GM19438 (cell line): ENCODE measurements around the gene CHIA.
A peak's percentile ranks its signal among the peaks of the same experiment; 100 is the strongest.
"Not testable (repeated sequence)": the region's sequence is repeated elsewhere in the genome, so short reads cannot be mapped to it uniquely, and the experiment has no call there.

Experiments used
- ATAC-seq: cut with Tn5 transposase; IDR thresholded peaks from one replicate; pipeline ENCODE4 v1.9.1; 2021; ENCODE audit warnings: low read depth; ENCODE audit not compliant: unreplicated experiment

The CHIA gene

GRCh38 chr1:111283838-111284237, 6.8 kb upstream of the CHIA start:
- ATAC-seq: no peak

GRCh38 chr1:111285879-111286278, 4.8 kb upstream of the CHIA start:
- no peak for ATAC-seq

GRCh38 chr1:111286912-111287311, 3.7 kb upstream of the CHIA start:
- no peak for ATAC-seq

DNA sequence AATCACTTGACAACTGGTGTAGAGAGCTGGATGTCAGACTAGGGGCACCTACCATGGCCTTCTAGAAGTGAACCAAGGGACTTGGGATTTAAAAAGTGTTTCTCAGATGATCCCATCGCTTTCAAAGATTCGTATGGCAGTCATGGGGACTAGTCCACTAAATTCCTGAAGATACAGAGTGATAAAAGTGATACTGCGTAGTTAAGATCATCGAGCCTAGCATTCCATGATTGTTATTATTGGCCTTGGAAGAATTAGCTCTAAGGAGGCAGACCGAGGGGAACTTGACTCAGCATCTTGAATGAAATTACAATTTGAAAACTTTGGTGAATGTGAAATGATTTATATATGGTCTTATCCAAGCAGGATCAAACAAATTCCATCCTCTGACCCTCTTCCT, 1.3 kb upstream of the CHIA start:
- ATAC-seq: no peak

GRCh38 chr1:111290104-111290503, 547 bp upstream of the CHIA start:
- no peak for ATAC-seq

DNA sequence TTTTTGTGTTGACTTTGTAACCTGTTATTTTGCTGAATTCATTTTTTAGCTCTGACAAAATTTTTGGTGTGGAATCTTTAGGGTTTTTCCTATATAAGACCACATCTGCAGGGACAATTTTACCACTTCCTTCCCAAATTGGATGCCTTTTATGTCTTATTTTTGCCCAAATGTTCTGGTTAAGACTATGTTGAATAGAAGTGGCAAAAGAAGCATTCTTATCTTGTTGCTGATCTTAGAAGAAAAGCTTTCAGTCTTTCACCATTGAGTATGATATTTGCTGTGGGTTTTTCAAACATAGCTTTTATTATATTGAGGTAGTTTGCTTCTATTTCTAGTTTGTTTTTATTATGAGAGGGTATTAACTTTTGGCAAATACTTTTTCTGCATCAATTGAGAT, 3.7 kb downstream of the CHIA start:
- ATAC-seq: no peak

- ATAC-seq: no peak
These were observed 11.7 kb downstream of the CHIA start for GRCh38 chr1:111302374-111302773.

GRCh38 chr1:111309690-111310089, 19.0 kb downstream of the CHIA start:
- ATAC-seq: no peak

GRCh38 chr1:111318523-111318922, 27.9 kb downstream of the CHIA start:
- ATAC-seq: no peak

DNA sequence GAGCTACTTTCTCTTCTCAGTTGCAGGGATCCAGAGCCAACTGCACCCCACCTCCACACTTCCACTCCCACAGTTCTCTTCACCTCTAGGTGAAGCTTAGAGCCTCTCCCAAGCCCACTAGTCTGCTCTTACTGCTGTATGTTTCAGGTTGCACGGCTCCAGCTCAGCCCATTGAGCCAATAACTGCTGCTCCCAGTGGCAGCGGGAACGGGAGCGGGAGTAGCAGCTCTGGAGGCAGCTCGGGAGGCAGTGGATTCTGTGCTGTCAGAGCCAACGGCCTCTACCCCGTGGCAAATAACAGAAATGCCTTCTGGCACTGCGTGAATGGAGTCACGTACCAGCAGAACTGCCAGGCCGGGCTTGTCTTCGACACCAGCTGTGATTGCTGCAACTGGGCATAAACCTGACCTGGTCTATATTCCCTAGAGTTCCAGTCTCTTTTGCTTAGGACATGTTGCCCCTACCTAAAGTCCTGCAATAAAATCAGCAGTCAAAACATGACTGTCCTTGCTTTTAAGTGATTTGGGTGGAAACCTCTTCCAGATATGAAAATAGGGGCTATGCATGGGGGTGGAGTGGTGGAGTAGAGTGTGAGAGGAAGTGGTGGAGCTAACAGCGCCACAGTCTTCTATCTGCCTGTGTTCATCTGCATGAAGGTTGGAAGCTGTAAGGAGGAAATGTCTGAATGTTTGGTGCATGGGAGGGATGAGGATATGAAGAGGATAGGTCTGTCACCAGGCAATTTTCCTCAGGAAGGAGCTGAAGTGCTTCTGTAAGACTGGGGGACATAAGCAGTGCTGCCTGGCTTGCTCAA, 29.6 kb downstream of the CHIA start:
- no peak for ATAC-seq

- no peak for ATAC-seq
These were observed 32.6 kb downstream of the CHIA start for GRCh38 chr1:111323231-111323630.

DNA sequence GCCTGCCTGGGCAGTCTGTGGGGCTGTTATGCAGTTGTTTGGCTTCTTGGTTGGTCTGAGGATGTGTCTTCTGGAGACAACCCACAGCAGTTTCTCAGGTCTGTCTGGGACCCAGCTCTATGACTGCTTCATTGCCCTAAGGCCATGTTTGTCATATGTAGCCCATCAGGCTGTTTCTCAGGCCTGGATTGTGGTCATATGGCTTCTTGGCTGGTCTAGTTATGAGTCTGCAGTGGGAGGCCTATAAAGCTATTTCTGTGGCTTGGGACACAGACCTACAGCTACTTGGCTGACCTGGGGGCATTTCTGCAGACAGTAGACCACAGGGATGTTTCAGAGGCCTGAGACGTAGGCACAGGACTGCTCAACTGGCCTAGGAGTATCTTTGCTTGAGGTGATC, 41.5 kb downstream of the CHIA start:
- no peak for ATAC-seq

- no peak for ATAC-seq
These were observed 43.5 kb downstream of the CHIA start for GRCh38 chr1:111334169-111334568.

DNA sequence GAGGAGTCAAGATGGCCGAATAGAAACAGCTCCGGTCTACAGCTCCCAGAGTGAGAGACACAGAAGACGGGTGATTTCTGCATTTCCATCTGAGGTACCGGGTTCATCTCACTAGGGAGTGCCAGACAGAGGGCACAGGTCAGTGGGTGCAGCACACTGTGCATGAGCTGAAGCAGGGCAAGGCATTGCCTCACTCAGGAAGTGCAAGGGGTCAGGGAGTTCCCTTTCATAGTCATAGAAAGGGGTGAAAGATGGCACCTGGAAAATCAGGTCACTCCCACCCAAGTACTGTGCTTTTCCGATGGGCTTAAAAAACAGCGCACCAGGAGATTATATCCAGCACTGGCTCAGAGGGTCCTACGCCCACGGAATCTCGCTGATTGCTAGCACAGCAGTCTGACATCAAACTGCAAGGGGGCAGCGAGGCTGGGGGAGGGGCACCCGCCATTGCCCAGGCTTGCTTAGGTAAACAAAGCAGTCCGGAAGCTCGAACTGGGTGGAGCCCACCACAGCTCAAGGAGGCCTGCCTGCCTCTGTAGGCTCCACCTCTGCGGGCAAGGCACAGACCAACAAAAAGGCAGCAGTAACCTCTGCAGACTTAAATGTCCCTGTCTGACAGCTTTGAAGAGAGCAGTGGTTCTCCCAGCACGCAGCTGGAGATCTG, 44.7 kb downstream of the CHIA start:
- ATAC-seq: not testable (repeated sequence)

DNA sequence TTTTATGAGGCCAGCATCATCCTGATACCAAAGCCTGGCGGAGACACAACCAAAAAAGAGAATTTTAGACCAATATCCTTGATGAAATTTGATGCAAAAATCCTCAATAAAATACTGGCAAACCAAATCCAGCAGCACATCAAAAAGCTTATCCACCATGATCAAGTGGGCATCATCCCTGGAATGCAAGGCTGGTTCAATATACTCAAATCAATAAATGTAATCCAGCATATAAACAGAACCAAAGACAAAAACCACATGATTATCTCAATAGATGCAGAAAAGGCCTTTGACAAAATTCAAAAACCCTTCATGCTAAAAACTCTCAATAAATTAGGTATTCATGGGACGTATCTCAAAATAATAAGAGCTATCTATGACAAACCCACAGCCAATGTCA, 48.2 kb downstream of the CHIA start:
- not testable (repeated sequence) for ATAC-seq

GRCh38 chr1:111346089-111346885, 55.6 kb downstream of the CHIA start:
- ATAC-seq: peak; percentile 93

DNA sequence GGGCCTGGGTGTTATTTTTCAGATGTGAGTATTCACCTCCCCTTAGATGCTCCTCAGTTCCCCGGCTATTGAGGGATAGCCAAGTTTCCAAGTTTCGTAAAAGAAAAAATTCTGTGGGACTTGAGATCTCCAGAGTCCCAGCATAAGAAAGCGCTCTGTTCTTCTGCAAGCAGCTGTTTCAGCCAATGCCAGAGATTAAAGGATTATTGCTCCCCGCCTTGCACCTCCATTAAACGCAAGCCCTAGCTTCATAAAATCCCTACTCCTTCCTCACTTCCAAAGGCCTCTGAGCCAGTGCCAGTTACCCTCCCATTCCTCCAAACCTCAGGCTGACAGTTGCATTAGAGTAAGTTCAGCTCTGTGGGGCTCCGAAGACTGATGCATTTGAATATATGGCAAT, 56.4 kb downstream of the CHIA start:
- ATAC-seq: no peak

GRCh38 chr1:111351700-111352099, 61.0 kb downstream of the CHIA start:
- ATAC-seq: no peak

DNA sequence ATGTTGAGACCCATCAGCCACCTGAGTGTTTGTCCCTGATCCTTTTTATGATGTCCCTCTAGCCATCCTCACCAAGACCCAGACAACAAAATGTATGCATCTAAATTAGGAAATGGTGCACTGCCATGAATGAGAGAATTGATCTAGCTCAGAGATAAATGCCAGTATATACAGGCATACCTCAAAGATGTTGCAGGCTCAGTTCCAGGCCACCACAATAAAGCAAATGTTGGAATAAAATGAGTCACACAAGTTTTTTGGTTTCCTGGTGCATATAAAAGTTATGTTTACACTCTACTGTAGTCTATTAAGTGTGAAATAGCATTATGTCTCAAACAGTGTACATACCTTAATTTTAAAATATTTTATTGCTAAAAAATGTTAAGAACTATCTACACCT, 63.9 kb downstream of the CHIA start:
- ATAC-seq: no peak

- no peak for ATAC-seq
These were observed 68.3 kb downstream of the CHIA start for GRCh38 chr1:111358964-111359363.

DNA sequence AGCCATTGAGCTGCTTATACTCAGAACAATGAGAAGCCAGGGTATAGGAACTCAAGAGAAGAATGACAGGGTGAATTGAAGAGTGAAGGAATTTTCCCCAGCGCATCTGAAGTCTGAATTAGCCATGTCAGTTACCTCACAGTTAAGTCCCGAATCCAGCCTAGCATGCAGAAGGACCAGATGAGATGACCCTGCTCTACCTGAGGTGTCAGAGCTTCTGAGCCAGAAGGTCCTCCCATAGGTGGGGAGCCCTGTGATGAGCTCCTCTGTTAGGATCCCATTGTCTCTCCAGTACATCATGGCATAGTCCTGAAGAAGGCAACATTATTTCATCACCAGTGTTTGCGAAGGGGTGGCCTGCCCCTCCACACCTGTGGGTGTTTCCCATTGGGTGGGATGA, 68.7 kb downstream of the CHIA start:
- ATAC-seq: no peak
